Sigmoid colon (tissue), 4 donors: ENCODE data around the gene WDR62.

ENCODE experiments used
- CTCF ChIP-seq, 4 experiments: fragments of 450-650 bp in 3 of 4; fragments of 200-600 bp in 1 of 4; IDR thresholded peaks; one replicate each; pipeline ENCODE4 v1.5.1; 2016 to 2019; ENCODE audit warnings: antibody characterized with exemption in 4 of 4, mild to moderate bottlenecking in 3 of 4, moderate library complexity in 2 of 4
- POLR2A ChIP-seq, 2 donors: fragments of 450-650 bp; IDR thresholded peaks; one replicate each; pipeline ENCODE4 v1.6.1; 2016; ENCODE audit warnings: antibody characterized with exemption in 2 of 2, mild to moderate bottlenecking in 2 of 2, moderate library complexity in 2 of 2
- POLR2AphosphoS5 ChIP-seq, 4 donors: sonication (generic); formaldehyde crosslinking; IDR thresholded peaks; one replicate each; pipeline ENCODE4 v1.6.1; 2017; ENCODE audit warnings: antibody characterized with exemption in 4 of 4

DNA sequence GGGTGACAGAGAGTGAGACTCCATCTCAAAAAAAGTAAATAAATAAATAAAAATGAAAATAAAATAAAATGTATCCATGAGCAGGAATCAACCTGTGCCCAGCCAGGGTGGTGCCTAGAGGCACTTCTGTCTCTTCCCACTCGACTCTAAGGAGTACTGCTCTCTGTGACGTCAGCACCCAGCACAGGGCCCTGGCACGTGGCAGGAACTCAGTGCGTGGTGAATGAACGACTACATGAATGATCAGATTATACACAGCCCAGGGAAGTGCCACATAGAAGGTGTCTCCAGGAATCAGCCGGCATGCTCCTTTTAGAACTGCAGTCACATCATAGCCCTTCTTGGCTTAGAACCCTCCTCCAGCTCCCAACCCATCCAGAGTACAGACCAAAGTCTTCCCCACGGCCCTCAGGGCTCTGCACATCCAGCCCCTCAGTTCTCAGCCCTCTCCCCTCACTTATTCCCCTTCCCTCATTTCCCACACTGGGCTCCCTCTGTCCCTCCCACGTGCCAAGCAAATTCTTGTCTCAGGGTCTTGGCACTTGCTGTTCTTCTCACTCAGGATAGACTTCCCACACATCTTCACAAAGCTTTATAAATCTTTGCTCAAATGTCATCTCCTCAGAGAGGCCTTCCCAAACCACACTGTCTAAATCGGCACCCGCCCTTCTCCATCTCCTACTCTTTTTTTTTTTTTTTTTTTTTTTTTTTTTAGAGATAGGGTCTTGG is 26.2 kb upstream of the WDR62 start:
- no peak for TF ChIP-seq POLR2AphosphoS5 (IDR thresholded peaks at IDR 0.05)
- TF ChIP-seq POLR2A (IDR thresholded peaks at IDR 0.05), result no peak
- TF ChIP-seq CTCF (IDR thresholded peaks at IDR 0.05), result no peak
